SK-N-SH (cell line): ENCODE data around the gene ARHGAP20. TPM values are rescaled to one million over a fixed set of nuclear protein-coding genes. Genes with fewer than 3 reads are reported as not detected.
A peak's percentile ranks its signal among the peaks of the same experiment; 100 is the strongest.

Experiments used
- CTCF ChIA-PET: fragments of 300-600, 350-600 bp; formaldehyde crosslinking; extraction: SDS; loops from one replicate; lab custom pipeline; 2021; lab: Yijun Ruan, JAX
- POLR2A ChIA-PET: fragments of 350-600 bp; sonication (Branson Sonifier 250); formaldehyde crosslinking; extraction: SDS; loops from one replicate; lab custom pipeline; 2020; ENCODE audit warnings: antibody characterized with exemption, inconsistent platforms; lab: Yijun Ruan, JAX
- DNase-seq: peaks from one replicate; pipeline ENCODE4 v3.0.0; 2012
- H2AFZ ChIP-seq: fragments of 200-600 bp; sonication (generic); 2 replicates; pipeline ENCODE4 v1.8.1; 2016; ENCODE audit warnings: antibody characterized with exemption, mild to moderate bottlenecking, low read depth
- H3F3A ChIP-seq: fragments of 200-600 bp; sonication (generic); replicated peaks from 2 replicates; pipeline ENCODE3; 2016; ENCODE audit warnings: antibody characterized with exemption, mild to moderate bottlenecking; ENCODE audit not compliant: insufficient read depth
- H3K27ac ChIP-seq, 2 experiments: fragments of 200-500 bp in 1 of 2; fragments of 200-600 bp in 1 of 2; sonication (Bioruptor generic) in 1 of 2; sonication (generic), shearing (Covaris generic) in 1 of 2; 2 replicates each; pipeline versions ENCODE4 v1.5.1 to v1.6.1; 2014 to 2016; ENCODE audit warnings: low read depth in 2 of 2, inconsistent platforms in 1 of 2, low read length in 1 of 2, mild to moderate bottlenecking in 1 of 2, mixed read lengths in 1 of 2
- H3K27me3 ChIP-seq: fragments of 200-600 bp; sonication (generic), shearing (Covaris generic); 2 replicates; pipeline ENCODE4 v1.6.1; 2016; ENCODE audit warnings: mixed run types; ENCODE audit not compliant: insufficient read depth
- H3K36me3 ChIP-seq, 2 experiments: fragments of 200-500 bp in 1 of 2; fragments of 200-600 bp in 1 of 2; sonication (Bioruptor generic) in 1 of 2; sonication (generic) in 1 of 2; replicated peaks in 1 of 2; 2 replicates each; pipeline versions ENCODE3 to v1.5.1; 2014 to 2016; ENCODE audit warnings: low read length in 1 of 2, mild to moderate bottlenecking in 1 of 2; ENCODE audit not compliant: insufficient read depth in 2 of 2, control insufficient read depth in 1 of 2
- H3K4me1 ChIP-seq, 2 experiments: fragments of 200-500 bp in 1 of 2; fragments of 200-600 bp in 1 of 2; sonication (Bioruptor generic) in 1 of 2; sonication (generic), shearing (Covaris generic) in 1 of 2; 2 replicates each; pipeline versions ENCODE4 v1.5.1 to v1.6.1; 2014 to 2016; ENCODE audit warnings: low read depth in 1 of 2, low read length in 1 of 2, mixed run types in 1 of 2; ENCODE audit not compliant: insufficient read depth in 2 of 2, control insufficient read depth in 1 of 2
- H3K4me2 ChIP-seq: fragments of 200-600 bp; sonication (generic), shearing (Covaris generic); 2 replicates; pipeline ENCODE4 v1.6.1; 2017; ENCODE audit warnings: mixed run types
- H3K4me3 ChIP-seq, 2 experiments: fragments of 200-500 bp in 1 of 2; fragments of 200-600 bp in 1 of 2; sonication (Bioruptor generic) in 1 of 2; sonication (generic), shearing (Covaris generic) in 1 of 2; 2 replicates each; pipeline versions ENCODE4 v1.5.1 to v1.8.1; 2014 to 2016; ENCODE audit warnings: low read depth in 2 of 2, inconsistent platforms in 1 of 2, low read length in 1 of 2, mild to moderate bottlenecking in 1 of 2, mixed read lengths in 1 of 2, moderate library complexity in 1 of 2
- H3K79me2 ChIP-seq: fragments of 200-600 bp; sonication (generic); 2 replicates; pipeline ENCODE4 v1.8.1; 2017; ENCODE audit warnings: mild to moderate bottlenecking; ENCODE audit not compliant: insufficient read depth
- H3K9ac ChIP-seq: fragments of 200-600 bp; sonication (generic); 2 replicates; pipeline ENCODE4 v1.6.1; 2017; ENCODE audit warnings: mixed run types
- H3K9me2 ChIP-seq: fragments of 200-600 bp; sonication (generic); 2 replicates; pipeline ENCODE4 v1.6.1; 2017; ENCODE audit warnings: mixed run types
- H3K9me3 ChIP-seq: fragments of 200-600 bp; sonication (generic); 2 replicates; pipeline ENCODE4 v1.6.1; 2017; ENCODE audit warnings: mixed run types, mild to moderate bottlenecking, moderate library complexity
- H4K20me1 ChIP-seq: fragments of 200-600 bp; sonication (generic); 2 replicates; pipeline ENCODE4 v1.6.1; 2017; ENCODE audit warnings: mild to moderate bottlenecking, mixed run types; ENCODE audit not compliant: insufficient read depth
- CTCF ChIP-seq: fragments of 200-600 bp; sonication (generic); IDR thresholded peaks from 2 replicates; pipeline ENCODE4 v1.6.1; 2017; ENCODE audit warnings: antibody characterized with exemption, mild to moderate bottlenecking, moderate library complexity
- EP300 ChIP-seq, 2 experiments: IDR thresholded peaks; 2 replicates each; pipeline versions ENCODE4 v1.4.0 to v1.6.1; 2012; ENCODE audit warnings: borderline replicate concordance in 1 of 2, low read depth in 1 of 2, low read length in 1 of 2
- FOSL2 ChIP-seq: IDR thresholded peaks from 2 replicates; pipeline ENCODE4 v1.4.0; 2012; ENCODE audit warnings: low read depth, mild to moderate bottlenecking, moderate library complexity, borderline replicate concordance
- JUND ChIP-seq: IDR thresholded peaks from 2 replicates; pipeline ENCODE4 v1.4.0; 2012
- MEF2A ChIP-seq: IDR thresholded peaks from 2 replicates; pipeline ENCODE4 v1.4.0; 2012; ENCODE audit warnings: low read depth, borderline replicate concordance
- POLR2AphosphoS5 ChIP-seq: IDR thresholded peaks from 2 replicates; pipeline ENCODE4 v1.6.1; 2012; ENCODE audit warnings: low read depth, low read length
- RCOR1 ChIP-seq: fragments of 150-350 bp; IDR thresholded peaks from 2 replicates; pipeline ENCODE4 v1.6.1; 2017; ENCODE audit warnings: antibody characterized with exemption, low read length
- RFX5 ChIP-seq: IDR thresholded peaks from 2 replicates; pipeline ENCODE4 v1.6.1; 2012; ENCODE audit warnings: mild to moderate bottlenecking, improper control_type of control experiment, low read length
- RXRA ChIP-seq: IDR thresholded peaks from 2 replicates; pipeline ENCODE4 v1.4.0; 2012; ENCODE audit warnings: low read depth, mild to moderate bottlenecking, borderline replicate concordance
- TCF12 ChIP-seq: IDR thresholded peaks from 2 replicates; pipeline ENCODE4 v1.4.0; 2012
- ZBTB33 ChIP-seq: IDR thresholded peaks from 2 replicates; pipeline ENCODE4 v1.4.0; 2012; ENCODE audit warnings: low read depth, borderline replicate concordance
- WGBS: methylation state at CpG from one replicate; pipeline ENCODE4 v1.1.6; 2017; ENCODE audit warnings: low lambda C conversion rate; 5-methylcytosine and 5-hydroxymethylcytosine counted together
- polyA plus RNA-seq, 3 experiments: library from polyadenylated mRNA; depleted of rRNA; stranded (reverse); fragments of >200 nt; gene quantifications; 2 replicates each; pipeline ENCODE4 v1.2.3, GENCODE V29; 2012
- TF ChIP-seq, protein P1 (sequence below): fragments of 150-350 bp; IDR thresholded peaks from 2 replicates; pipeline ENCODE4 v1.6.1; 2017; ENCODE audit warnings: antibody characterized with exemption, low read length, low read depth, borderline replicate concordance
- TF ChIP-seq, protein P2 (sequence below): IDR thresholded peaks from 2 replicates; pipeline ENCODE4; 2012

The ARHGAP20 gene
- polyA plus RNA-seq, 1 of the 3 experiments (the other 2 are of a cell fraction): 0.76 TPM

- H3K27ac ChIP-seq: no peak overlapping the region
- H3K9me2 ChIP-seq: no peaks in the 10 kb centered on the region
- H3K36me3 ChIP-seq: no peaks in the 10 kb centered on the region
- H4K20me1 ChIP-seq: no peaks in the 10 kb centered on the region
- ChIA-PET CTCF (no interaction called here), POLR2A (no interaction called here)
- WGBS: 80% methylated on average over 2 of the region's 2 CpGs
- H3K9me3 ChIP-seq: no peaks in the 10 kb centered on the region
- H3F3A ChIP-seq: no peaks in the 10 kb centered on the region
- no peaks in the 10 kb centered on the region for H3K79me2 ChIP-seq
- no peak overlapping the region for H3K4me3 ChIP-seq
- no peaks in the 10 kb centered on the region for H3K27me3 ChIP-seq
- no peak overlapping the region for H3K4me2 ChIP-seq
- H2AFZ ChIP-seq: no peak overlapping the region
- TF ChIP-seq, protein P1, sequence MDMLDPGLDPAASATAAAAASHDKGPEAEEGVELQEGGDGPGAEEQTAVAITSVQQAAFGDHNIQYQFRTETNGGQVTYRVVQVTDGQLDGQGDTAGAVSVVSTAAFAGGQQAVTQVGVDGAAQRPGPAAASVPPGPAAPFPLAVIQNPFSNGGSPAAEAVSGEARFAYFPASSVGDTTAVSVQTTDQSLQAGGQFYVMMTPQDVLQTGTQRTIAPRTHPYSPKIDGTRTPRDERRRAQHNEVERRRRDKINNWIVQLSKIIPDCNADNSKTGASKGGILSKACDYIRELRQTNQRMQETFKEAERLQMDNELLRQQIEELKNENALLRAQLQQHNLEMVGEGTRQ: no peak
- TF ChIP-seq RCOR1: no peak
- TF ChIP-seq FOSL2: no peak
- no peak for TF ChIP-seq MEF2A
- no peak for TF ChIP-seq RFX5
- no peak for TF ChIP-seq CTCF
- TF ChIP-seq JUND: no peak
- TF ChIP-seq, all 33 proteins: peak for 0
- no peak for DNase-seq
- H3K4me1 ChIP-seq: no peaks in the 10 kb centered on the region; a peak in 1 of 4 replicates
- H3K9ac ChIP-seq: no peak overlapping the region
Observed at GRCh38 chr11:110724358-110724757, 12.1 kb upstream of the ARHGAP20 start.

GRCh38 chr11:110720431-110721275, 8.4 kb upstream of the ARHGAP20 start:
- Histone ChIP-seq H3K9me2 (no peaks in the 10 kb centered on the region), H3K4me1 (no peaks in the 10 kb centered on the region; a peak in 2 of 4 replicates), H3K36me3 (no peaks in the 10 kb centered on the region), H3F3A (no peaks in the 10 kb centered on the region), H4K20me1 (no peaks in the 10 kb centered on the region), H3K79me2 (no peaks in the 10 kb centered on the region), H3K27ac (peak overlapping the region in 1 of 2 experiments; percentile 58; a peak in 1 of 4 replicates), H3K9ac (no peak overlapping the region), H3K4me3 (no peak overlapping the region), H3K4me2 (no peak overlapping the region; the same call in 1 of the 2 replicates), H3K27me3 (no peaks in the 10 kb centered on the region), H2AFZ (no peak overlapping the region), H3K9me3 (no peaks in the 10 kb centered on the region)
- whole genome bisulfite sequencing: 15% methylated on average over 3 of the region's 3 CpGs
- 0 out of 2 replicates have a peak, but pooled peaks have one; percentile 38 for TF ChIP-seq POLR2AphosphoS5
- no peak for TF ChIP-seq FOSL2
- TF ChIP-seq RFX5: no peak
- peak; percentile 80 for TF ChIP-seq TCF12
- TF ChIP-seq RXRA: no peak
- peak in 1 of 2 experiments; percentile 61; a peak in 2 of 4 replicates for TF ChIP-seq EP300 (IDR thresholded peaks at IDR 0.05; ENCODE audit: borderline replicate concordance in 1 of 2, low read depth in 1 of 2, low read length in 1 of 2)
- TF ChIP-seq, protein P1: no peak
- TF ChIP-seq ZBTB33: 0 out of 2 replicates have a peak, but pooled peaks have one; percentile 27
- TF ChIP-seq, protein P2, sequence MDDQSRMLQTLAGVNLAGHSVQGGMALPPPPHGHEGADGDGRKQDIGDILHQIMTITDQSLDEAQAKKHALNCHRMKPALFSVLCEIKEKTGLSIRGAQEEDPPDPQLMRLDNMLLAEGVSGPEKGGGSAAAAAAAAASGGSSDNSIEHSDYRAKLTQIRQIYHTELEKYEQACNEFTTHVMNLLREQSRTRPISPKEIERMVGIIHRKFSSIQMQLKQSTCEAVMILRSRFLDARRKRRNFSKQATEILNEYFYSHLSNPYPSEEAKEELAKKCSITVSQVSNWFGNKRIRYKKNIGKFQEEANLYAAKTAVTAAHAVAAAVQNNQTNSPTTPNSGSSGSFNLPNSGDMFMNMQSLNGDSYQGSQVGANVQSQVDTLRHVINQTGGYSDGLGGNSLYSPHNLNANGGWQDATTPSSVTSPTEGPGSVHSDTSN: peak; percentile 64; the same call in 1 of the 2 replicates
- CTCF ChIA-PET: interaction anchor here (1.4 kb wide), 1 partner anchor 15 kb away, joined by 3 read pairs; no protein-coding TSS in a partner anchor
- POLR2A ChIA-PET: no interaction called here
- DNase-seq: no peak
